Lower lobe of right lung (tissue), 2 donors: ENCODE measurements around the gene PTPRG. TPM values are rescaled to one million over a fixed set of nuclear protein-coding genes. Genes with fewer than 3 reads are reported as not detected.

Source experiments
- ATAC-seq, 2 donors: fragments of 200-7000 bp; cut with Tn5 transposase; one replicate each; pipeline ENCODE4 v1.9.1; 2020 to 2022; ENCODE audit warnings: mild to moderate bottlenecking in 2 of 2, moderate library complexity in 2 of 2
- DNase-seq: peaks from one replicate; pipeline ENCODE4 v3.0.0-alpha.2; 2020
- H3K27ac ChIP-seq: fragments of 200-600 bp; one replicate; pipeline ENCODE4 v1.8.0; 2022
- H3K27me3 ChIP-seq: fragments of 200-600 bp; one replicate; pipeline ENCODE4 v1.8.0; 2022; ENCODE audit warnings: low read depth
- H3K36me3 ChIP-seq: fragments of 200-600 bp; one replicate; pipeline ENCODE4 v1.8.0; 2022; ENCODE audit warnings: mild to moderate bottlenecking
- H3K4me1 ChIP-seq: fragments of 200-600 bp; one replicate; pipeline ENCODE4 v1.8.0; 2022
- H3K4me3 ChIP-seq: fragments of 200-600 bp; one replicate; pipeline ENCODE4 v1.8.0; 2022; ENCODE audit warnings: mild to moderate bottlenecking
- H3K9me3 ChIP-seq: fragments of 200-600 bp; one replicate; pipeline ENCODE4 v1.8.0; 2022
- CTCF ChIP-seq: fragments of 200-600 bp; IDR thresholded peaks from one replicate; pipeline ENCODE4 v1.8.0; 2022; ENCODE audit warnings: antibody characterized with exemption, mild to moderate bottlenecking
- intact Hi-C: fragments of 100-400 bp; cut with DNase I; formaldehyde crosslinking; loops from one replicate; pipeline ENCODE4 v1.11.0; 2022
- total RNA-seq: library from RNA; stranded (reverse); fragmentation: NEBNext Ultra II Directional; extraction: Animal tissue kit (Norgen Biotek cat#: 25700); gene quantifications from one replicate; pipeline ENCODE4 v1.2.1, GENCODE V29; 2021
- donor health status: DM: no; HTN: yes; CAD: no; lungs with severe emphysema.

The PTPRG gene
- total RNA-seq, 1 donor from 2014 or later: 67.6 TPM

- no peak for TF ChIP-seq CTCF
- H3K36me3 ChIP-seq: peaks cover 3% of the 10 kb centered on the region
- no peaks in the 10 kb centered on the region for H3K9me3 ChIP-seq
- ATAC-seq (no peak), DNase-seq (no peak)
- H3K27me3 ChIP-seq: no peaks in the 10 kb centered on the region
- H3K27ac ChIP-seq: no peak overlapping the region
- H3K4me1 ChIP-seq: peaks cover 5% of the 10 kb centered on the region
- intact Hi-C loops: no loop called here
- no peak overlapping the region for H3K4me3 ChIP-seq
These were observed 723.1 kb downstream of the PTPRG start for GRCh38 chr3:62284442-62284841.

GRCh38 chr3:62287392-62287927 lies 726.1 kb downstream of the PTPRG start:
- Histone ChIP-seq H3K36me3 (peaks cover 5% of the 10 kb centered on the region), H3K9me3 (no peaks in the 10 kb centered on the region), H3K4me3 (no peak overlapping the region), H3K27me3 (no peaks in the 10 kb centered on the region), H3K4me1 (peaks cover 5% of the 10 kb centered on the region), H3K27ac (no peak overlapping the region)
- DNase-seq: no peak
- intact Hi-C loops: no loop called here
- TF ChIP-seq CTCF: no peak
- no peak for ATAC-seq

- Histone ChIP-seq H3K9me3 (no peaks in the 10 kb centered on the region), H3K27me3 (no peaks in the 10 kb centered on the region), H3K4me1 (peaks cover 5% of the 10 kb centered on the region), H3K36me3 (peaks cover 20% of the 10 kb centered on the region), H3K27ac (no peak overlapping the region), H3K4me3 (no peak overlapping the region)
- TF ChIP-seq CTCF: no peak
- ATAC-seq (no peak), DNase-seq (no peak)
- intact Hi-C loops: no loop called here
These were observed 728.6 kb downstream of the PTPRG start for GRCh38 chr3:62289922-62290321.

- H3K4me3 ChIP-seq: no peak overlapping the region
- TF ChIP-seq CTCF: no peak
- H3K4me1 ChIP-seq: no peaks in the 10 kb centered on the region
These were observed 731.8 kb downstream of the PTPRG start for GRCh38 chr3:62293051-62293780.

GRCh38 chr3:62295571-62295970 lies 734.2 kb downstream of the PTPRG start:
- intact Hi-C loops: no loop called here
- ATAC-seq (no peak), DNase-seq (no peak)
- Histone ChIP-seq H3K36me3 (peaks cover 26% of the 10 kb centered on the region), H3K4me1 (no peaks in the 10 kb centered on the region), H3K9me3 (no peaks in the 10 kb centered on the region), H3K4me3 (no peak overlapping the region), H3K27me3 (no peaks in the 10 kb centered on the region), H3K27ac (no peak overlapping the region)
- no peak for TF ChIP-seq CTCF

More at GRCh38 chr3:62293051-62293780, 731.8 kb downstream of the PTPRG start:
- ATAC-seq (no peak), DNase-seq (no peak)
- H3K9me3 ChIP-seq: no peaks in the 10 kb centered on the region
- H3K36me3 ChIP-seq: peaks cover 26% of the 10 kb centered on the region
- intact Hi-C loops: no loop called here
- H3K27ac ChIP-seq: no peak overlapping the region
- no peaks in the 10 kb centered on the region for H3K27me3 ChIP-seq
